Fibroblast of skin of right quadriceps (primary cell): Measurements from ENCODE around the gene CMIP.

ENCODE experiments used
- DNase-seq: peaks from one replicate; pipeline ENCODE4 v3.0.0-alpha.2; 2013

CMIP gene

GRCh38 chr16:81539759-81540472, 95.3 kb downstream of the CMIP start:
- no peak for DNase-seq

- DNase-seq = no peak
Observed at GRCh38 chr16:81541314-81541713, 96.7 kb downstream of the CMIP start.

- DNase-seq = no peak
Observed at GRCh38 chr16:81542609-81543570, 98.3 kb downstream of the CMIP start.

GRCh38 chr16:81543571-81543970, 99.0 kb downstream of the CMIP start:
- no peak for DNase-seq

- DNase-seq = no peak
Observed at GRCh38 chr16:81544261-81544660, 99.7 kb downstream of the CMIP start.

- DNase-seq = no peak
Observed at GRCh38 chr16:81544700-81545271, 100.2 kb downstream of the CMIP start.

GRCh38 chr16:81545470-81546250, 101.1 kb downstream of the CMIP start:
- no peak for DNase-seq

- DNase-seq = no peak
Observed at GRCh38 chr16:81546781-81547180, 102.2 kb downstream of the CMIP start.

- no peak for DNase-seq
Observed at GRCh38 chr16:81547194-81547938, 102.8 kb downstream of the CMIP start.

- no peak for DNase-seq
Observed at GRCh38 chr16:81547939-81548216, 103.3 kb downstream of the CMIP start.

- no peak for DNase-seq
Observed at GRCh38 chr16:81548551-81548875, 103.9 kb downstream of the CMIP start.

GRCh38 chr16:81548876-81549546, 104.4 kb downstream of the CMIP start:
- DNase-seq = no peak

- no peak for DNase-seq
Observed at GRCh38 chr16:81549547-81550431, 105.2 kb downstream of the CMIP start.

GRCh38 chr16:81550432-81550808, 105.8 kb downstream of the CMIP start:
- DNase-seq = no peak

- DNase-seq = peak; percentile 65
Observed at GRCh38 chr16:81551151-81551808, 106.7 kb downstream of the CMIP start.

- no peak for DNase-seq
Observed at GRCh38 chr16:81551821-81552304, 107.3 kb downstream of the CMIP start.

- no peak for DNase-seq
Observed at GRCh38 chr16:81552743-81553079, 108.1 kb downstream of the CMIP start.

GRCh38 chr16:81553080-81553813, 108.6 kb downstream of the CMIP start:
- no peak for DNase-seq

GRCh38 chr16:81553814-81554675, 109.4 kb downstream of the CMIP start:
- no peak for DNase-seq
